ENCODE results near the gene DELE1.

Gene DELE1

GRCh38 chr5:141949511-141949910 lies 25.8 kb downstream of the DELE1 start:
- TF ChIP-seq, protein P1, sequence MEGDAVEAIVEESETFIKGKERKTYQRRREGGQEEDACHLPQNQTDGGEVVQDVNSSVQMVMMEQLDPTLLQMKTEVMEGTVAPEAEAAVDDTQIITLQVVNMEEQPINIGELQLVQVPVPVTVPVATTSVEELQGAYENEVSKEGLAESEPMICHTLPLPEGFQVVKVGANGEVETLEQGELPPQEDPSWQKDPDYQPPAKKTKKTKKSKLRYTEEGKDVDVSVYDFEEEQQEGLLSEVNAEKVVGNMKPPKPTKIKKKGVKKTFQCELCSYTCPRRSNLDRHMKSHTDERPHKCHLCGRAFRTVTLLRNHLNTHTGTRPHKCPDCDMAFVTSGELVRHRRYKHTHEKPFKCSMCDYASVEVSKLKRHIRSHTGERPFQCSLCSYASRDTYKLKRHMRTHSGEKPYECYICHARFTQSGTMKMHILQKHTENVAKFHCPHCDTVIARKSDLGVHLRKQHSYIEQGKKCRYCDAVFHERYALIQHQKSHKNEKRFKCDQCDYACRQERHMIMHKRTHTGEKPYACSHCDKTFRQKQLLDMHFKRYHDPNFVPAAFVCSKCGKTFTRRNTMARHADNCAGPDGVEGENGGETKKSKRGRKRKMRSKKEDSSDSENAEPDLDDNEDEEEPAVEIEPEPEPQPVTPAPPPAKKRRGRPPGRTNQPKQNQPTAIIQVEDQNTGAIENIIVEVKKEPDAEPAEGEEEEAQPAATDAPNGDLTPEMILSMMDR (IDR thresholded peaks at IDR 0.05; ENCODE audit: borderline replicate concordance, insufficient read depth, low read depth, low read length) = no peak
- H3K4me3 ChIP-seq (ENCODE audit: low read depth, low read length) = no peak overlapping the region

- no peak overlapping the region for H3K4me3 ChIP-seq (ENCODE audit: low read depth, low read length)
- TF ChIP-seq, protein P1 (IDR thresholded peaks at IDR 0.05; ENCODE audit: borderline replicate concordance, insufficient read depth, low read depth, low read length) = no peak
These were observed 26.7 kb downstream of the DELE1 start for GRCh38 chr5:141950207-141951005.

DNA sequence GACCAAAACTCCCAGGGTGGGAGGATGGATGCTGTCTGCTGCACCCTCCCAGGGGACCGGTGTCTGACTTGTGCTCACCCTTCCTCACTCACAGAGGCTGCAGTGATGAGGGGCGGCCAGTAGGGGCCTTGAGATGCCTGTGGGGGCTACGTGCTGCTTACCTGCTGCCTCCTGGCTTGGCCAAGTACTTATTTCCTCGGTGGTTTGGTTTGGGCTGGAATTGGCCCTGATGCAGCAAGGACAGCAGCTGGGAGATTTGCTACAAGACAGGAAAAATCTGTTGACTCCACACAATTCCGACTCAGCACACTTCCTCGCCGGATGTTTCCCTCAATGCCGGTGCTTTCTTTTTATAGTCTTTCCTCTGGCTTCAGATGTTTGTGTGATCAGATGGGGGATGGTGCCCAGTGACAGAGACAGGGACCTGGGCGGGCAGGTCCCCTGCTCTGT lies 27.7 kb downstream of the DELE1 start:
- TF ChIP-seq, protein P1 (IDR thresholded peaks at IDR 0.05; ENCODE audit: borderline replicate concordance, insufficient read depth, low read depth, low read length) = peak; percentile 84
- H3K4me3 ChIP-seq (ENCODE audit: low read depth, low read length) = no peak overlapping the region

- TF ChIP-seq, protein P1 (IDR thresholded peaks at IDR 0.05; ENCODE audit: borderline replicate concordance, insufficient read depth, low read depth, low read length) = no peak
- no peak overlapping the region for H3K4me3 ChIP-seq (ENCODE audit: low read depth, low read length)
These were observed 28.3 kb downstream of the DELE1 start for GRCh38 chr5:141952020-141952419.

DNA sequence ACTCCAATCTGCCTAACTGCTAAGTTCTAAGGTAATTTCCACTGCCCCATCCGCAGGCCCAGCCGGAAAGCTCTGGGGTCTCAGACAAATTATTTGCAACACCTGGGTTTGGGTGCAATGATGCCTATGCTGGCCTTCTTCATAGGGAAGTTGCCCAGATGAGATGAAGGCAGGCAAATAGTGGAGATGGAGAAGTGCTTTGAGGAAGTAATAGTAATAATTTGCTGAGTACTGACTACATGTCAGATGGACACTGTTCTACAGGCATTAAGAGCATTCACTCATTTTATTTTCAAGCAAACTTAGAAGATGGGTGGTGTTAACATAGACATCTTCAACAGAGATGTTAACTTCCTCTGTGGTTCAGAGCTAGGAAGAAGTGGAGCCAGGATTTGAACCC lies 30.5 kb downstream of the DELE1 start:
- H3K4me3 ChIP-seq (ENCODE audit: low read depth, low read length) = no peak overlapping the region
- TF ChIP-seq, protein P1 (IDR thresholded peaks at IDR 0.05; ENCODE audit: borderline replicate concordance, insufficient read depth, low read depth, low read length) = no peak

- no peak overlapping the region for H3K4me3 ChIP-seq (ENCODE audit: low read depth, low read length)
- TF ChIP-seq, protein P1 (IDR thresholded peaks at IDR 0.05; ENCODE audit: borderline replicate concordance, insufficient read depth, low read depth, low read length) = no peak
These were observed 33.8 kb downstream of the DELE1 start for GRCh38 chr5:141957367-141957996.

GRCh38 chr5:141958113-141958512 lies 34.4 kb downstream of the DELE1 start, which contains the start of gene PCDH12:
Gene PCDH12 (minus strand): TSS chr5:141958202. CDS start chr5:141957851, 351 bp downstream.
- TF ChIP-seq, protein P1 (IDR thresholded peaks at IDR 0.05; ENCODE audit: borderline replicate concordance, insufficient read depth, low read depth, low read length) = no peak
- H3K4me3 ChIP-seq (ENCODE audit: low read depth, low read length) = no peak within 1 kb of the TSS

All from GM12875 (cell line).